Vagina (tissue), 2 donors: Measurements from ENCODE around the gene ABCA10.
"Not testable (repeated sequence)": the region's sequence is repeated elsewhere in the genome, so short reads cannot be mapped to it uniquely, and the experiment has no call there.

ENCODE experiments used
- CTCF ChIP-seq, 3 experiments: fragments of 450-650 bp in 2 of 3; fragments of 200-600 bp in 1 of 3; sonication (generic) in 1 of 3; IDR thresholded peaks; one replicate each; pipeline ENCODE4 v1.5.1; 2017 to 2019; ENCODE audit warnings: antibody characterized with exemption in 3 of 3, mild to moderate bottlenecking in 2 of 3, moderate library complexity in 2 of 3
- POLR2A ChIP-seq, 2 donors: fragments of 450-650 bp; IDR thresholded peaks; one replicate each; pipeline ENCODE4 v1.6.1; 2017; ENCODE audit warnings: antibody characterized with exemption in 2 of 2, mild to moderate bottlenecking in 2 of 2, moderate library complexity in 2 of 2
- POLR2AphosphoS5 ChIP-seq, 2 donors: sonication (generic); formaldehyde crosslinking; IDR thresholded peaks; one replicate each; pipeline ENCODE4 v1.9.0; 2017; ENCODE audit warnings: antibody characterized with exemption in 2 of 2, mild to moderate bottlenecking in 2 of 2, low read depth in 1 of 2; ENCODE audit not compliant: insufficient read depth in 1 of 2

- not testable (repeated sequence) for TF ChIP-seq CTCF (IDR thresholded peaks at IDR 0.05); POLR2A (IDR thresholded peaks at IDR 0.05); POLR2AphosphoS5 (IDR thresholded peaks at IDR 0.05; ENCODE audit: insufficient read depth in 1 of 2, low read depth in 1 of 2)
These were observed 60.0 kb downstream of the ABCA10 start for GRCh38 chr17:69168642-69169041.
